GM23248 (cell line): ENCODE data around the gene PLCH1.

ENCODE experiments used
- EZH2 ChIP-seq: fragments of 200-600 bp; sonication (generic); IDR thresholded peaks from 2 replicates; pipeline ENCODE4 v1.6.1; 2018; ENCODE audit warnings: antibody characterized with exemption, mild to moderate bottlenecking; ENCODE audit not compliant: insufficient read depth, poor library complexity, severe bottlenecking
- EZH2phosphoT487 ChIP-seq: fragments of 200-600 bp; sonication (generic); IDR thresholded peaks from 2 replicates; pipeline ENCODE4 v1.6.1; 2018; ENCODE audit warnings: antibody characterized with exemption, moderate library complexity, mild to moderate bottlenecking, low read depth; ENCODE audit not compliant: insufficient read depth

- no peak for TF ChIP-seq EZH2phosphoT487
- no peak for TF ChIP-seq EZH2
These were observed 5.7 kb downstream of the PLCH1 start for GRCh38 chr3:155739154-155739553.
